IMR-90 (cell line): Measurements from ENCODE around the gene PRDM2. TPM values are rescaled to one million over a fixed set of nuclear protein-coding genes. Genes with fewer than 3 reads are reported as not detected.

Source experiments
- ATAC-seq: fragments of 200-7000 bp; cut with Tn5 transposase; 2 replicates; pipeline ENCODE4 v1.9.1; 2020; ENCODE audit warnings: low read depth, mild to moderate bottlenecking, moderate library complexity
- BruUV-seq: library from RNA; stranded (reverse); fragments of 400-500 nt; replicated peaks from 2 replicates; lab custom pipeline; 2021; lab: Mats Ljungman, UMichigan
- CTCF ChIA-PET: fragments of 300-600 bp; formaldehyde crosslinking; extraction: SDS; loops from one replicate; lab custom pipeline; 2021; ENCODE audit warnings: antibody characterized with exemption; lab: Yijun Ruan, JAX
- POLR2A ChIA-PET: fragments of 300-600 bp; sonication (Branson Sonifier 250); formaldehyde crosslinking; loops from one replicate; lab custom pipeline; 2022; ENCODE audit warnings: antibody characterized with exemption; ENCODE audit not compliant: unreplicated experiment; lab: Charles Lee
- DNase-seq: peaks from one replicate; pipeline ENCODE4 v3.0.0; 2013
- H2AFZ ChIP-seq: replicated peaks from 2 replicates; pipeline ENCODE3; 2013; ENCODE audit warnings: low read length, mild to moderate bottlenecking; ENCODE audit not compliant: poor library complexity
- H2AK5ac ChIP-seq: 2 replicates; pipeline ENCODE4 v1.6.1; 2013; ENCODE audit warnings: low read depth, low read length, inconsistent platforms
- H2AK9ac ChIP-seq: replicated peaks from 2 replicates; pipeline ENCODE3; 2013; ENCODE audit warnings: mild to moderate bottlenecking, low read depth, low read length, moderate library complexity; ENCODE audit not compliant: poor library complexity
- H2BK120ac ChIP-seq: 2 replicates; pipeline ENCODE4 v1.6.1; 2013; ENCODE audit warnings: low read depth, low read length, inconsistent platforms
- H2BK15ac ChIP-seq: 3 replicates; pipeline ENCODE4 v1.6.1; 2013; ENCODE audit warnings: low read depth, low read length, inconsistent platforms
- H2BK20ac ChIP-seq: 2 replicates; pipeline ENCODE4 v1.6.1; 2013; ENCODE audit warnings: low read depth, mild to moderate bottlenecking, inconsistent platforms, low read length, moderate library complexity
- H2BK5ac ChIP-seq: 2 replicates; pipeline ENCODE4 v1.6.1; 2013; ENCODE audit warnings: mild to moderate bottlenecking, low read depth, low read length, inconsistent platforms; ENCODE audit not compliant: poor library complexity, severe bottlenecking
- H3K14ac ChIP-seq: replicated peaks from 2 replicates; pipeline ENCODE4 v1.6.1; 2013; ENCODE audit warnings: low read depth, low read length, inconsistent platforms
- H3K18ac ChIP-seq: 2 replicates; pipeline ENCODE4 v1.6.1; 2013; ENCODE audit warnings: low read depth, low read length, control low read depth
- H3K23ac ChIP-seq: 2 replicates; pipeline ENCODE4 v1.6.1; 2013; ENCODE audit warnings: low read depth, low read length, inconsistent platforms
- H3K27ac ChIP-seq: 2 replicates; pipeline ENCODE4 v1.5.1; 2013; ENCODE audit warnings: mild to moderate bottlenecking, control low read depth, low read length; ENCODE audit not compliant: insufficient read depth
- H3K27me3 ChIP-seq: 2 replicates; pipeline ENCODE4 v1.6.1; 2013; ENCODE audit warnings: low read length; ENCODE audit not compliant: control insufficient read depth, insufficient read depth
- H3K36me3 ChIP-seq: 2 replicates; pipeline ENCODE4 v1.6.1; 2013; ENCODE audit warnings: low read length, mixed read lengths; ENCODE audit not compliant: control insufficient read depth, insufficient read depth
- H3K4ac ChIP-seq: 2 replicates; pipeline ENCODE4 v1.6.1; 2013; ENCODE audit warnings: low read depth, low read length, inconsistent platforms
- H3K4me1 ChIP-seq: 2 replicates; pipeline ENCODE4 v1.6.1; 2013; ENCODE audit warnings: low read length, mixed read lengths; ENCODE audit not compliant: control insufficient read depth, insufficient read depth
- H3K4me2 ChIP-seq: 2 replicates; pipeline ENCODE4 v1.6.1; 2013; ENCODE audit warnings: low read depth, mild to moderate bottlenecking, control low read depth, low read length, moderate library complexity
- H3K4me3 ChIP-seq: 2 replicates; pipeline ENCODE4 v1.5.1; 2013; ENCODE audit warnings: low read depth, mild to moderate bottlenecking, control low read depth, low read length, moderate library complexity; ENCODE audit not compliant: insufficient read depth
- H3K56ac ChIP-seq: 2 replicates; pipeline ENCODE4 v1.6.1; 2013; ENCODE audit warnings: low read length, inconsistent platforms; ENCODE audit not compliant: insufficient read depth; ENCODE audit errors: extremely low read depth
- H3K79me1 ChIP-seq, 2 experiments: 2 replicates each; pipeline ENCODE4 v1.6.1; 2013; ENCODE audit warnings: low read length in 2 of 2, inconsistent platforms in 1 of 2, low read depth in 1 of 2
- H3K9ac ChIP-seq: 2 replicates; pipeline ENCODE4 v1.6.1; 2013; ENCODE audit warnings: low read depth, low read length, control low read depth
- H3K9me1 ChIP-seq: 2 replicates; pipeline ENCODE4 v1.6.1; 2013; ENCODE audit warnings: low read length, inconsistent platforms; ENCODE audit not compliant: insufficient read depth
- H3K9me3 ChIP-seq: 2 replicates; pipeline ENCODE4 v1.6.1; 2013; ENCODE audit warnings: low read length; ENCODE audit not compliant: control insufficient read depth, insufficient read depth
- H4K20me1 ChIP-seq: 2 replicates; pipeline ENCODE4 v1.6.1; 2013; ENCODE audit warnings: low read length, inconsistent platforms; ENCODE audit not compliant: insufficient read depth
- H4K5ac ChIP-seq: 2 replicates; pipeline ENCODE4 v1.6.1; 2013; ENCODE audit warnings: mild to moderate bottlenecking, low read depth, low read length, control low read depth
- H4K8ac ChIP-seq, 2 experiments: 2 replicates each; pipeline ENCODE4 v1.6.1; 2013; ENCODE audit warnings: low read depth in 2 of 2, low read length in 2 of 2, control low read depth in 1 of 2, inconsistent platforms in 1 of 2
- H4K91ac ChIP-seq: 2 replicates; pipeline ENCODE4 v1.6.1; 2013; ENCODE audit warnings: low read depth, low read length, inconsistent platforms; ENCODE audit not compliant: insufficient read depth
- CEBPB ChIP-seq: IDR thresholded peaks from 2 replicates; pipeline ENCODE4 v1.6.1; 2012; ENCODE audit warnings: low read depth, low read length, improper control_type of control experiment
- CHD1 ChIP-seq: IDR thresholded peaks from 2 replicates; pipeline ENCODE4 v1.6.1; 2012; ENCODE audit warnings: low read depth, low read length, improper control_type of control experiment
- MAFK ChIP-seq: IDR thresholded peaks from 2 replicates; pipeline ENCODE4 v1.6.1; 2012; ENCODE audit warnings: low read depth, low read length, improper control_type of control experiment
- MAZ ChIP-seq: IDR thresholded peaks from 2 replicates; pipeline ENCODE4 v1.6.1; 2012; ENCODE audit warnings: low read depth, mild to moderate bottlenecking, low read length, improper control_type of control experiment, moderate library complexity, borderline replicate concordance
- MXI1 ChIP-seq: IDR thresholded peaks from 2 replicates; pipeline ENCODE4 v1.6.1; 2012; ENCODE audit warnings: low read depth, mild to moderate bottlenecking, low read length, moderate library complexity, borderline replicate concordance
- NFE2L2 ChIP-seq: fragments of 150-350 bp; IDR thresholded peaks from 2 replicates; pipeline ENCODE4 v1.6.1; 2016; ENCODE audit warnings: low read depth, mild to moderate bottlenecking, low read length
- POLR2A ChIP-seq: IDR thresholded peaks from 2 replicates; pipeline ENCODE4 v1.6.1; 2012; ENCODE audit warnings: mild to moderate bottlenecking, low read depth, low read length
- RAD21 ChIP-seq: IDR thresholded peaks from 2 replicates; pipeline ENCODE4 v1.6.1; 2012; ENCODE audit warnings: low read length, improper control_type of control experiment
- SMC3 ChIP-seq: fragments of 150-350 bp; IDR thresholded peaks from 2 replicates; pipeline ENCODE4 v1.6.1; 2016; ENCODE audit warnings: low read depth, mild to moderate bottlenecking, antibody characterized with exemption, low read length, moderate library complexity
- WGBS, 2 experiments: methylation state at CpG; one replicate each; pipeline versions ENCODE4 v1.1.5 to v1.1.7; 2013; ENCODE audit warnings: missing lambda C conversion rate in 2 of 2; ENCODE audit not compliant: insufficient read length in 1 of 2; ENCODE audit errors: extremely low coverage in 2 of 2; 5-methylcytosine and 5-hydroxymethylcytosine counted together
- dilution Hi-C: fragments of 300-500 bp; cut with HindIII; formaldehyde crosslinking; loops from one replicate; pipeline ENCODE4 v1.14.3; 2018; ENCODE audit warnings: low sequenced_read_pairs; ENCODE audit not compliant: unreplicated experiment
- in situ Hi-C: fragments of 300-500 bp; cut with MboI; formaldehyde crosslinking; loops from 3 replicates; pipeline ENCODE4 v1.14.3; 2019; ENCODE audit warnings: low sequenced_read_pairs, inconsistent platforms, mixed read lengths
- intact Hi-C: fragments of 100-400 bp; cut with micrococcal nuclease; formaldehyde crosslinking; loops from 2 replicates; pipeline ENCODE4 v1.10.0; 2022
- polyA plus RNA-seq, 3 experiments: library from polyadenylated mRNA; depleted of rRNA; stranded (reverse); fragments of >200 nt; gene quantifications; 2 replicates each; pipeline ENCODE4 v1.2.3, GENCODE V29; 2012; ENCODE audit warnings: low replicate concordance in 1 of 3
- total RNA-seq: library from RNA; depleted of rRNA; stranded (reverse); fragments of >200 nt; gene quantifications from 2 replicates; pipeline ENCODE4 v1.2.3, GENCODE V29; 2012
- TF ChIP-seq, protein P1 (sequence below): fragments of 150-350 bp; IDR thresholded peaks from 2 replicates; pipeline ENCODE4 v1.6.1; 2017; ENCODE audit warnings: mild to moderate bottlenecking, antibody characterized with exemption, low read length, low read depth
- TF ChIP-seq, protein P2 (sequence below): fragments of 150-350 bp; IDR thresholded peaks from 2 replicates; pipeline ENCODE4 v1.6.1; 2016; ENCODE audit warnings: low read depth, mild to moderate bottlenecking, low read length, moderate library complexity, borderline replicate concordance
- TF ChIP-seq, protein P3 (sequence below): conservative IDR thresholded peaks from 2 replicates; pipeline ENCODE4 v1.5.1; 2012; ENCODE audit warnings: mild to moderate bottlenecking, low read depth, low read length, improper control_type of control experiment

The PRDM2 gene
- total and polyA plus RNA-seq, 2 of the 4 experiments (the other 2 are of a cell fraction): 3.4 to 8.9 TPM

DNA sequence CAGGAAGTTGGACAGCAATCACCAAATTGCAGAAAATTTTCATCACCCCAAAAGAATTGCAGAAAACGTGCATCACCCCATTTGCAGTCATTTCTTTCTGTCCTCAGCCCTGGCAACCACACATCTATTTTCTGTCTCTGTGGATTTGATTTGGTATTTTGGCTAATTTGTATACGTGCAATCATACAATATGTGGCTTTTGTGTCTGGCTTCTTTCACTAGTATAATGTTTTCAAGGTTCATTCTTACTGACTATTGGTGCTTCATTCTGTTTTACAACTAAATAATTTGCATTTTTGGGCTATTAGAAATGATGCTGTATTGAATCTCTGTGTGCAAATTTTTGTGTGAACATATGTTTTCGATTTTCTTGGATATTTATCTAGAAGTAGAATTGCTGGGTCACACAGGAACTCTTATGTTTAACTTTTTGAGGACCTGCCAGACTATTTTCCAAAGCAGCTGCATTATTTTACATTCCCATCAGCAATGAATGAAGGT, 24.8 kb upstream of the PRDM2 start:
- TF ChIP-seq, protein P1, sequence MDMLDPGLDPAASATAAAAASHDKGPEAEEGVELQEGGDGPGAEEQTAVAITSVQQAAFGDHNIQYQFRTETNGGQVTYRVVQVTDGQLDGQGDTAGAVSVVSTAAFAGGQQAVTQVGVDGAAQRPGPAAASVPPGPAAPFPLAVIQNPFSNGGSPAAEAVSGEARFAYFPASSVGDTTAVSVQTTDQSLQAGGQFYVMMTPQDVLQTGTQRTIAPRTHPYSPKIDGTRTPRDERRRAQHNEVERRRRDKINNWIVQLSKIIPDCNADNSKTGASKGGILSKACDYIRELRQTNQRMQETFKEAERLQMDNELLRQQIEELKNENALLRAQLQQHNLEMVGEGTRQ: no peak
- no peak for TF ChIP-seq POLR2A
- no peak for TF ChIP-seq MAZ
- no peak for TF ChIP-seq SMC3
- TF ChIP-seq, protein P2, sequence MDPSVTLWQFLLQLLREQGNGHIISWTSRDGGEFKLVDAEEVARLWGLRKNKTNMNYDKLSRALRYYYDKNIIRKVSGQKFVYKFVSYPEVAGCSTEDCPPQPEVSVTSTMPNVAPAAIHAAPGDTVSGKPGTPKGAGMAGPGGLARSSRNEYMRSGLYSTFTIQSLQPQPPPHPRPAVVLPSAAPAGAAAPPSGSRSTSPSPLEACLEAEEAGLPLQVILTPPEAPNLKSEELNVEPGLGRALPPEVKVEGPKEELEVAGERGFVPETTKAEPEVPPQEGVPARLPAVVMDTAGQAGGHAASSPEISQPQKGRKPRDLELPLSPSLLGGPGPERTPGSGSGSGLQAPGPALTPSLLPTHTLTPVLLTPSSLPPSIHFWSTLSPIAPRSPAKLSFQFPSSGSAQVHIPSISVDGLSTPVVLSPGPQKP: no peak
- TF ChIP-seq MAFK: no peak
- TF ChIP-seq MXI1: no peak
- TF ChIP-seq CHD1: no peak
- no peak for TF ChIP-seq CEBPB
- no peak for TF ChIP-seq RAD21
- TF ChIP-seq, protein P3, sequence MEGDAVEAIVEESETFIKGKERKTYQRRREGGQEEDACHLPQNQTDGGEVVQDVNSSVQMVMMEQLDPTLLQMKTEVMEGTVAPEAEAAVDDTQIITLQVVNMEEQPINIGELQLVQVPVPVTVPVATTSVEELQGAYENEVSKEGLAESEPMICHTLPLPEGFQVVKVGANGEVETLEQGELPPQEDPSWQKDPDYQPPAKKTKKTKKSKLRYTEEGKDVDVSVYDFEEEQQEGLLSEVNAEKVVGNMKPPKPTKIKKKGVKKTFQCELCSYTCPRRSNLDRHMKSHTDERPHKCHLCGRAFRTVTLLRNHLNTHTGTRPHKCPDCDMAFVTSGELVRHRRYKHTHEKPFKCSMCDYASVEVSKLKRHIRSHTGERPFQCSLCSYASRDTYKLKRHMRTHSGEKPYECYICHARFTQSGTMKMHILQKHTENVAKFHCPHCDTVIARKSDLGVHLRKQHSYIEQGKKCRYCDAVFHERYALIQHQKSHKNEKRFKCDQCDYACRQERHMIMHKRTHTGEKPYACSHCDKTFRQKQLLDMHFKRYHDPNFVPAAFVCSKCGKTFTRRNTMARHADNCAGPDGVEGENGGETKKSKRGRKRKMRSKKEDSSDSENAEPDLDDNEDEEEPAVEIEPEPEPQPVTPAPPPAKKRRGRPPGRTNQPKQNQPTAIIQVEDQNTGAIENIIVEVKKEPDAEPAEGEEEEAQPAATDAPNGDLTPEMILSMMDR: no peak
- no peak for TF ChIP-seq NFE2L2
- H3K18ac ChIP-seq: no peak overlapping the region
- no TSS peak for BruUV-seq
- no CpG with 5 or more reads among the region's 3 CpGs for WGBS, 2 experiments
- no peak overlapping the region for H3K23ac ChIP-seq
- no peak overlapping the region for H3K4me2 ChIP-seq
- ATAC-seq (no peak), DNase-seq (no peak)
- CTCF ChIA-PET: no interaction called here
- no peak overlapping the region for H2BK120ac ChIP-seq
- H3K27ac ChIP-seq: no peak overlapping the region
- H3K27me3 ChIP-seq: no peaks in the 10 kb centered on the region
- no peaks in the 10 kb centered on the region for H3K4me1 ChIP-seq
- no peak overlapping the region for H3K4me3 ChIP-seq
- no peak overlapping the region for H2BK15ac ChIP-seq
- no peak overlapping the region for H3K14ac ChIP-seq
- no peaks in the 10 kb centered on the region for H4K20me1 ChIP-seq
- dilution Hi-C loops: no loop called here
- no peaks in the 10 kb centered on the region for H3K79me1 ChIP-seq
- H3K9me3 ChIP-seq: no peaks in the 10 kb centered on the region
- H2BK20ac ChIP-seq: no peak overlapping the region
- no peak overlapping the region for H3K4ac ChIP-seq
- no peaks in the 10 kb centered on the region for H3K9me1 ChIP-seq
- in situ Hi-C loops: no loop called here
- no peak overlapping the region for H2AK5ac ChIP-seq
- POLR2A ChIA-PET: no interaction called here
- no peak overlapping the region for H3K56ac ChIP-seq
- no peak overlapping the region for H2BK5ac ChIP-seq
- no peaks in the 10 kb centered on the region for H3K36me3 ChIP-seq
- H2AFZ ChIP-seq: no peak overlapping the region
- no peak overlapping the region for H4K5ac ChIP-seq
- H3K9ac ChIP-seq: no peak overlapping the region
- no peak overlapping the region for H4K8ac ChIP-seq
- no peak overlapping the region for H2AK9ac ChIP-seq
- H4K91ac ChIP-seq: no peak overlapping the region
- intact Hi-C loops: no loop called here
